Mucosa of descending colon (tissue), 3 donors: Measurements from ENCODE around the gene DNAH17. TPM values are rescaled to one million over a fixed set of nuclear protein-coding genes. Genes with fewer than 3 reads are reported as not detected.

Experiments
- ATAC-seq: fragments of 200-7000 bp; cut with Tn5 transposase; one replicate; pipeline ENCODE4 v1.9.1; 2020; ENCODE audit warnings: mild to moderate bottlenecking, moderate library complexity
- DNase-seq, 3 donors: peaks; one replicate each; pipeline ENCODE4 v3.0.0-alpha.2; 2020
- H3K36me3 ChIP-seq: fragments of 200-600 bp; one replicate; pipeline ENCODE4 v1.8.0; 2021; ENCODE audit warnings: low read depth, mild to moderate bottlenecking
- H3K4me1 ChIP-seq: fragments of 200-600 bp; one replicate; pipeline ENCODE4 v1.8.0; 2021; ENCODE audit warnings: low read depth, mild to moderate bottlenecking
- H3K4me3 ChIP-seq: fragments of 200-600 bp; one replicate; pipeline ENCODE4 v1.8.0; 2021; ENCODE audit warnings: mild to moderate bottlenecking
- H3K9me3 ChIP-seq: fragments of 200-600 bp; one replicate; pipeline ENCODE4 v1.8.0; 2021; ENCODE audit warnings: mild to moderate bottlenecking
- CTCF ChIP-seq: fragments of 200-600 bp; IDR thresholded peaks from one replicate; pipeline ENCODE4 v1.8.0; 2022; ENCODE audit warnings: antibody characterized with exemption, mild to moderate bottlenecking
- intact Hi-C, 2 donors: fragments of 100-400 bp; cut with DNase I in 1 of 2; cut with micrococcal nuclease in 1 of 2; formaldehyde crosslinking; loops; one replicate each; pipeline versions ENCODE4 v1.11.0 to v1.11.1; 2022; cut with DNase I, micrococcal nuclease
- total RNA-seq, 3 donors: library from RNA; stranded (reverse); fragmentation: NEBNext Ultra II Directional in 2 of 3; extraction: Animal tissue kit (Norgen Biotek cat#: 25700) in 2 of 3; gene quantifications; one replicate each; pipeline versions ENCODE4 v1.2.1 to v1.2.4, GENCODE V29; 2021 to 2023
- donor health status: DM: no; HTN: no; CAD: no; lungs with moderate emphysema.
- donor health status: DM: no; HTN: no; CAD: no.
- donor health status: DM: no; HTN: yes; CAD: no.

DNAH17 gene
- total RNA-seq, 3 donors from 2014 or later: 0.06 to 0.17 TPM; not detected in 1

GRCh38 chr17:78608804-78609186, 31.6 kb upstream of the DNAH17 start:
- intact Hi-C loops: no loop called here
- no peak for ATAC-seq
- H3K36me3 ChIP-seq: no peaks in the 10 kb centered on the region

GRCh38 chr17:78608122-78608803, 31.1 kb upstream of the DNAH17 start:
- no peak for TF ChIP-seq CTCF
- H3K36me3 ChIP-seq: no peaks in the 10 kb centered on the region
- DNase-seq (no peak), ATAC-seq (no peak)
- no peaks in the 10 kb centered on the region for H3K4me1 ChIP-seq
- no peak overlapping the region for H3K4me3 ChIP-seq
- intact Hi-C loops: no loop called here
- H3K9me3 ChIP-seq: no peaks in the 10 kb centered on the region

More at GRCh38 chr17:78608804-78609186, 31.6 kb upstream of the DNAH17 start:
- H3K4me1 ChIP-seq: no peaks in the 10 kb centered on the region
- no peak overlapping the region for H3K4me3 ChIP-seq
- no peak for TF ChIP-seq CTCF
- no peaks in the 10 kb centered on the region for H3K9me3 ChIP-seq
- no peak for DNase-seq

GRCh38 chr17:78607038-78607437, 29.8 kb upstream of the DNAH17 start:
- TF ChIP-seq CTCF: no peak
- no peak for ATAC-seq
- DNase-seq: no peak
- intact Hi-C loops: no loop called here
- Histone ChIP-seq H3K9me3 (no peaks in the 10 kb centered on the region), H3K4me1 (no peaks in the 10 kb centered on the region), H3K36me3 (no peaks in the 10 kb centered on the region), H3K4me3 (no peak overlapping the region)

- Histone ChIP-seq H3K4me3 (no peak overlapping the region), H3K36me3 (no peaks in the 10 kb centered on the region), H3K4me1 (no peaks in the 10 kb centered on the region), H3K9me3 (no peaks in the 10 kb centered on the region)
- ATAC-seq (no peak), DNase-seq (peak in 1 of 3 donors; percentile 7)
- intact Hi-C loops: no loop called here
- TF ChIP-seq CTCF: no peak
Observed at GRCh38 chr17:78605886-78606285, 28.7 kb upstream of the DNAH17 start.

DNA sequence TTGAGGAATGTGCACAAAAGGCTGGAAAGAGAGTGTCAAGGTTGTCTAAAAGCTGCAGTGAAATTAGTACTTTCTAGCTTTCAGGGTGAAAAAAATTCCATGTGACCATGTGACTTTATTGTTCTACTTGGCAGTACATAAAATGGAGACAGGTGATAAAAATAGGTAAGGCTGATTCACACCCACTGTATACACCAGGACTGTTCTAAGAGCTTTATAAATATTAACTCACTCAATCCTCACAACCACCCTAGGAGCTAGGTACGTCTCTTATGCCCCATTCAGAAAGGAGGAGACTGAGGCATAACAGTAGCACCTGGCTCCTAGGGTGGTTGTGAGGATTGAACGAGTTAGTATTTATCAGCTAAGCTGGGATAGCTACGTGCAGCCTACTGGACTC, 28.2 kb upstream of the DNAH17 start:
- H3K4me1 ChIP-seq: no peaks in the 10 kb centered on the region
- ATAC-seq: peak; percentile 44
- intact Hi-C loops: no loop called here
- no peak overlapping the region for H3K4me3 ChIP-seq
- TF ChIP-seq CTCF: no peak
- no peak for DNase-seq
- no peaks in the 10 kb centered on the region for H3K36me3 ChIP-seq
- no peaks in the 10 kb centered on the region for H3K9me3 ChIP-seq

- intact Hi-C loops: no loop called here
- H3K4me1 ChIP-seq: no peaks in the 10 kb centered on the region
- no peak overlapping the region for H3K4me3 ChIP-seq
- H3K36me3 ChIP-seq: no peaks in the 10 kb centered on the region
- peak in 1 of 3 donors; percentile 26 for DNase-seq
- H3K9me3 ChIP-seq: no peaks in the 10 kb centered on the region
- ATAC-seq: no peak
- no peak for TF ChIP-seq CTCF
Observed at GRCh38 chr17:78602246-78602645, 25.1 kb upstream of the DNAH17 start.
